Measurements from ENCODE around the gene MMAB.

- TF ChIP-seq CTCF (IDR thresholded peaks at IDR 0.05; ENCODE audit: low read depth, low read length, missing input control) (no peak), RAD21 (IDR thresholded peaks at IDR 0.05) (no peak), EGR1 (IDR thresholded peaks at IDR 0.05; ENCODE audit: low read depth in 2 of 2) (no peak), JUND (IDR thresholded peaks at IDR 0.05) (no peak)
These were observed 33.8 kb downstream of the MMAB start for GRCh38 chr12:109539508-109539907.
